ENCODE data around the gene CDH4.

The CDH4 gene

DNA sequence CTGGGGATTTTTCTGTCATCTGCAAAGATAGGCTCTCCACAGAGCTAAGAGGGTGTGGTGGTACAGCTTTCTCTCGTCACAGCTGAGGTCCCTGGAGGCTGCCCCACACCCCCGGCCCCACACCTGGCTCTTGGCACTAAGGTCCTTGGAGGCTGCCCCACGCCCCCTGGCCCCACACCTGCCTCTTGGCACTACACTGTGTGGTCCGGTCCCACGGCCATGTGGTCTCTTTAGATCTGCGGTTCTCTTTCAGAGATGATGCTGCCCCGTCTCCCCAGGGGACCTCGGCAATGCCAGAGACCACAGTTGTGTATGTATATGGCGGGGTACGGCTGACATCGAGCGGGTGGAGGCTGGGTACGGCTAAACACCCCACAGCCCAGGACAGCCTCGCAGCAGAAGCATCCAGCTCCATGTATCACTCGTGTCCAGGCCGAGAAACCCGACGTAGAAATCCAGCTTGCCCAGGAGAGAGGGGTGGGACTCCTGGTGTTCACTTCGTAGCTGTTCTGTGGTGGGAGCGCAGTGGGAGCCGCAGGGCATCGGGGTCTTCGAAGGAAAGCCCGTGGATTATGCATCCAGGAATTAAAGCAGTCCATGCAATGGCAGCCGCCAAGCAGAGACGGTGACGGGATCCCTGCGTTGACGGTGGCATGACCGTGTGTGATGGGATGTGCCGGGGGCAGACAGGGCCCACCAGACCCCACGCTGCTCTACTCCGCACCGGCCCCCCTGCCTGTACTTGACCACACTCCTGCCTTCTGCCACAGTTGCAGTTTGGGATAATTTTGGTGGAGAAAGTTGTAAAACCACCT is 292.1 kb downstream of the CDH4 start:
- no peaks in the 10 kb centered on the region for H3K9me3 Mint-ChIP-seq
- peaks cover 1% of the 10 kb centered on the region for H3K27me3 Mint-ChIP-seq
- H3K4me3 Mint-ChIP-seq = no peak overlapping the region
- no peaks in the 10 kb centered on the region for H3K4me1 Mint-ChIP-seq
- no peak overlapping the region for H3K27ac Mint-ChIP-seq
- H3K36me3 Mint-ChIP-seq = no peaks in the 10 kb centered on the region

- no peak overlapping the region for H3K27ac Mint-ChIP-seq
- H3K4me1 Mint-ChIP-seq = no peaks in the 10 kb centered on the region
- no peaks in the 10 kb centered on the region for H3K36me3 Mint-ChIP-seq
- peaks cover 1% of the 10 kb centered on the region for H3K27me3 Mint-ChIP-seq
- no peak overlapping the region for H3K4me3 Mint-ChIP-seq
- H3K9me3 Mint-ChIP-seq = no peaks in the 10 kb centered on the region
Observed at GRCh38 chr20:61544910-61545889, 293.1 kb downstream of the CDH4 start.

GRCh38 chr20:61546641-61547040 is 294.6 kb downstream of the CDH4 start:
- peaks cover 3% of the 10 kb centered on the region for H3K36me3 Mint-ChIP-seq
- no peaks in the 10 kb centered on the region for H3K4me1 Mint-ChIP-seq
- peaks cover 4% of the 10 kb centered on the region for H3K9me3 Mint-ChIP-seq
- H3K4me3 Mint-ChIP-seq = no peak overlapping the region
- H3K27ac Mint-ChIP-seq = no peak overlapping the region
- H3K27me3 Mint-ChIP-seq = peaks cover 6% of the 10 kb centered on the region

DNA sequence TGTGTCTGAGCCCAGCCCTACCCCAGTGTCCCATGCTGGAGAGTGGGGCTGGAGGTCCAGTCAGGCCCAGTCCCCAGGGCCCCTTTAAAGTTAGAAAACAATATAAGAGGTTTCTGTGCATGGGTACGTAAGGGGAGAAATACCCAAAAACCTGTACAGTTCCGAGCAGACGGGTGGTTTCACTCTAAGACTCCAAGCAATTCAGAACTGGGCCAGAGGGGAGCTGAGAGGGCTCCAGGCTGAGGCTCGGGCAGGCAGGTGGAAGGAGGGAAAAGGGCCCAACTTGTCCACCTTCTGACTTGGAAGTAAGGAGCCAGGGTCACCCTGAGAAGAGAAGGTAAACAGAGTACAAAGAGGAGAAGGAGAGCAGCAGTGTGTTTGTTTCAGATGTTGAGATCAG is 296.0 kb downstream of the CDH4 start:
- H3K27me3 Mint-ChIP-seq = peaks cover 6% of the 10 kb centered on the region
- peaks cover 9% of the 10 kb centered on the region for H3K9me3 Mint-ChIP-seq
- no peaks in the 10 kb centered on the region for H3K4me1 Mint-ChIP-seq
- H3K4me3 Mint-ChIP-seq = no peak overlapping the region
- no peak overlapping the region for H3K27ac Mint-ChIP-seq
- H3K36me3 Mint-ChIP-seq = peaks cover 3% of the 10 kb centered on the region

- H3K9me3 Mint-ChIP-seq = peaks cover 11% of the 10 kb centered on the region
- H3K36me3 Mint-ChIP-seq = peaks cover 3% of the 10 kb centered on the region
Observed at GRCh38 chr20:61549865-61550264, 297.8 kb downstream of the CDH4 start.

GRCh38 chr20:61551401-61551800 is 299.3 kb downstream of the CDH4 start:
- peaks cover 3% of the 10 kb centered on the region for H3K36me3 Mint-ChIP-seq
- H3K27me3 Mint-ChIP-seq = peaks cover 6% of the 10 kb centered on the region
- no peaks in the 10 kb centered on the region for H3K4me1 Mint-ChIP-seq
- H3K4me3 Mint-ChIP-seq = no peak overlapping the region
- H3K9me3 Mint-ChIP-seq = peaks cover 11% of the 10 kb centered on the region
- no peak overlapping the region for H3K27ac Mint-ChIP-seq

More at GRCh38 chr20:61549865-61550264, 297.8 kb downstream of the CDH4 start:
- Mint-ChIP-seq H3K4me1 (no peaks in the 10 kb centered on the region), H3K4me3 (no peak overlapping the region), H3K27ac (no peak overlapping the region), H3K27me3 (peaks cover 6% of the 10 kb centered on the region)

DNA sequence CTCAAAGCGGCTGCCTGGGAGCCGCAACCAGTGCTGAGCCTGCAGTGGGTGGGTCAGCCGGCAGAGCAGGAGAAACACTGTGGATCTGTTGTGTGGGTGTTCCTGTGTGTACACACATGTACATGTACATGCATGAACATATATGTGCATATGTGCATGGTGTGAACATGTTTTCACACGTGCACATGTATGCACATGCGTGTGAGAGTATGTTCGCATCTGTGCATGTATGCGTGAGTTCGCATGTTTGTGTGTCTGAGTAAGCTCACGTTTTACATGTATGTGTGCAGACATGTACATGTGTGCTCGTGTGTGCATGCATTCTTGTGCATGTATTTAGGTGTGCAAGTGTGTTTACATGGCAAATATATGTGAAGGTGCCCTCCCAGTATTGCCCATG is 302.6 kb downstream of the CDH4 start:
- Mint-ChIP-seq H3K36me3 (peaks cover 3% of the 10 kb centered on the region), H3K27me3 (peaks cover 5% of the 10 kb centered on the region), H3K4me1 (no peaks in the 10 kb centered on the region), H3K27ac (no peak overlapping the region), H3K4me3 (no peak overlapping the region), H3K9me3 (peaks cover 11% of the 10 kb centered on the region)

DNA sequence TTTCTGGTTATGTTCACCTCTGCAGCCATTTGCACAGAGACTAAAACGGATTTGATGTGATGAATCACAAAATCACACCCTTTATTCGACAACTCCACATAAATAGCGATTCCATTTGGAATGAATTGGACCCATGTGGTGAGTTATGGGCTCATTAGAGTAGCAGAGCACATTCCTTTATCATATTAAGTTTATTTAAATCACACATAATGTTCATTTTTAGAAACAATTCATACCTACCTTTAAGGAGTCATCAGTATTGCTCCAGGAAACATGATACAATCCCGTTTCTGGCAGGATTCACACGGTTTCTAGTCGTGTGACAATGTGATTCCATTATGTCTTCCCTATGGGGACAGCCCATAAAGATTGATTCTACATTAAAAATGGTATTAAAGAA is 303.5 kb downstream of the CDH4 start:
- Mint-ChIP-seq H3K4me1 (no peaks in the 10 kb centered on the region), H3K27me3 (peaks cover 5% of the 10 kb centered on the region), H3K4me3 (no peak overlapping the region), H3K9me3 (peaks cover 11% of the 10 kb centered on the region), H3K27ac (no peak overlapping the region), H3K36me3 (peaks cover 3% of the 10 kb centered on the region)

GRCh38 chr20:61556111-61556510 is 304.1 kb downstream of the CDH4 start:
- Mint-ChIP-seq H3K4me1 (no peaks in the 10 kb centered on the region), H3K27me3 (peaks cover 5% of the 10 kb centered on the region), H3K4me3 (no peak overlapping the region), H3K36me3 (peaks cover 3% of the 10 kb centered on the region), H3K9me3 (peaks cover 11% of the 10 kb centered on the region), H3K27ac (no peak overlapping the region)

GRCh38 chr20:61556673-61557072 is 304.6 kb downstream of the CDH4 start:
- H3K36me3 Mint-ChIP-seq = no peaks in the 10 kb centered on the region
- no peaks in the 10 kb centered on the region for H3K4me1 Mint-ChIP-seq
- peaks cover 7% of the 10 kb centered on the region for H3K9me3 Mint-ChIP-seq
- H3K4me3 Mint-ChIP-seq = no peak overlapping the region
- H3K27ac Mint-ChIP-seq = no peak overlapping the region
- no peaks in the 10 kb centered on the region for H3K27me3 Mint-ChIP-seq

GRCh38 chr20:61557621-61558020 is 305.6 kb downstream of the CDH4 start:
- Mint-ChIP-seq H3K4me3 (no peak overlapping the region), H3K36me3 (no peaks in the 10 kb centered on the region), H3K27me3 (no peaks in the 10 kb centered on the region), H3K9me3 (peaks cover 5% of the 10 kb centered on the region), H3K27ac (no peak overlapping the region), H3K4me1 (no peaks in the 10 kb centered on the region)

DNA sequence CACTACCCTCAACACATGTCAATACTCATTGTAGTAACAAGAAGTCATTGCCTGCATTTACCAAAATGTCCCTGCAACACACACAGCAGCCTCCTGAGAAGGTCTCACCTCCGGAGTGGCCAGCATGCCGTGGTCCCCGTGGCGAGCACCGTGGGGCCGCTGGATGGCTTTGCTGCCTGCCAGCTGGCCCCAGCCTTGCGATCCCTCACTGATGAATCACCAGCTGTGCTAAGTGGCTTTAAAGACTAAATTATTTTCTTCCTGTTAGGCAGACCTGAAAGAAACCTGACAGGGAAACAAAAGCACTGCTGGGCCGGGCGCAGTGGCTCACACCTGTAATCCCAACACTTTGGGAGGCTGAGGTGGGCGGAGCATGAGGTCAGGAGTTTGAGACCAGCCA is 306.7 kb downstream of the CDH4 start:
- Mint-ChIP-seq H3K9me3 (no peaks in the 10 kb centered on the region), H3K4me1 (no peaks in the 10 kb centered on the region), H3K27me3 (no peaks in the 10 kb centered on the region), H3K27ac (no peak overlapping the region), H3K36me3 (no peaks in the 10 kb centered on the region), H3K4me3 (no peak overlapping the region)

GRCh38 chr20:61559706-61560315 is 307.8 kb downstream of the CDH4 start:
- no peaks in the 10 kb centered on the region for H3K27me3 Mint-ChIP-seq
- H3K9me3 Mint-ChIP-seq = no peaks in the 10 kb centered on the region
- H3K36me3 Mint-ChIP-seq = no peaks in the 10 kb centered on the region
- no peak overlapping the region for H3K4me3 Mint-ChIP-seq
- H3K4me1 Mint-ChIP-seq = no peaks in the 10 kb centered on the region
- H3K27ac Mint-ChIP-seq = no peak overlapping the region

DNA sequence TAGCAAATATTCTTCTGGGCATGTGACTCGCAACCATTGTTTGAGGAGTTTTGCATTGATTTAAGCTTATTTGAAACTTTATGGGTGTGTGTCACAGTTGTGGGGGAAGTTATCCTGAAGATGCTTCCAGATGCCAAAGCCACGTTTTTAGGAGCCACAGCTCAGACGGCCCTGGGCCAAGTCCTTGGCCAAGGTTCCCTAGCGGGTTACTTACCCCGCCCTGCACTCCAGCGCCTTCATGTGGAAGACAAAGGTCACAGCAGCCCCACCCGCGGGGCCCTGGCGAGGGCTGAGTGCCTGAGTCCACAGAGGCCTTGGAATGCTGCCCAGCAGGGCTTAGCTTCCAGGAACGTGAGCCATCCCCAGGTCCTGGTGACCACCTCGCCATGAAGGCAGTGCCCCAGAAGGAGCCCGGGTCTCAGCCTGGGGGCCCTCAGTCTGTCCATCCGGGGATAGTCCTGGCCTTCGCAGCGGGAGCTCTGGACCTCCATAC is 308.3 kb downstream of the CDH4 start:
- no peaks in the 10 kb centered on the region for H3K27me3 Mint-ChIP-seq
- no peaks in the 10 kb centered on the region for H3K4me1 Mint-ChIP-seq
- no peaks in the 10 kb centered on the region for H3K36me3 Mint-ChIP-seq

GRCh38 chr20:61561111-61561830 is 309.2 kb downstream of the CDH4 start:
- H3K4me1 Mint-ChIP-seq = no peaks in the 10 kb centered on the region
- no peaks in the 10 kb centered on the region for H3K27me3 Mint-ChIP-seq
- H3K4me3 Mint-ChIP-seq = no peak overlapping the region

More for the DNA sequence above, 308.3 kb downstream of the CDH4 start:
- no peak overlapping the region for H3K4me3 Mint-ChIP-seq
- H3K27ac Mint-ChIP-seq = no peak overlapping the region
- no peaks in the 10 kb centered on the region for H3K9me3 Mint-ChIP-seq

More at GRCh38 chr20:61561111-61561830, 309.2 kb downstream of the CDH4 start:
- no peaks in the 10 kb centered on the region for H3K9me3 Mint-ChIP-seq
- no peak overlapping the region for H3K27ac Mint-ChIP-seq
- H3K36me3 Mint-ChIP-seq = no peaks in the 10 kb centered on the region
